Effector memory CD4-positive, alpha-beta T cell (primary cell): Measurements from ENCODE around the gene TLR1.

Experiments
- DNase-seq, 3 donors: peaks; one replicate each; pipeline ENCODE4 v3.0.0-alpha.2; 2020
- H3K27ac ChIP-seq: 2 replicates; pipeline ENCODE4 v1.7.0; 2013; ENCODE audit warnings: mild to moderate bottlenecking, low read length, moderate library complexity; ENCODE audit not compliant: insufficient read depth, poor library complexity, severe bottlenecking
- H3K27me3 ChIP-seq: replicated peaks from 2 replicates; pipeline ENCODE4 v1.7.0; 2013; ENCODE audit warnings: mild to moderate bottlenecking, low read length; ENCODE audit not compliant: insufficient read depth, control insufficient read depth, poor library complexity, severe bottlenecking
- H3K36me3 ChIP-seq: 2 replicates; pipeline ENCODE4 v1.7.0; 2013; ENCODE audit warnings: mild to moderate bottlenecking, low read length, moderate library complexity; ENCODE audit not compliant: control insufficient read depth, insufficient read depth
- H3K4me1 ChIP-seq: 2 replicates; pipeline ENCODE4 v1.7.0; 2013; ENCODE audit warnings: low read length, mild to moderate bottlenecking; ENCODE audit not compliant: control insufficient read depth, insufficient read depth, poor library complexity, severe bottlenecking
- H3K4me3 ChIP-seq: 2 replicates; pipeline ENCODE4 v1.7.0; 2013; ENCODE audit warnings: low read length, low read depth, mild to moderate bottlenecking; ENCODE audit not compliant: insufficient read depth, poor library complexity, severe bottlenecking
- H3K9me3 ChIP-seq: 2 replicates; pipeline ENCODE4 v1.7.0; 2013; ENCODE audit warnings: mild to moderate bottlenecking, low read length, moderate library complexity; ENCODE audit not compliant: control insufficient read depth
- total RNA-seq, 3 donors: gene quantifications; one replicate each; lab custom pipeline; 2026; lab: John Stamatoyannopoulos, UW

Gene TLR1
- 13.0 to 25.2 (median 16.3) reads per million in 3 donors for total RNA-seq

- Histone ChIP-seq H3K27ac (peak within 1 kb of the TSS; percentile 44), H3K36me3 (peaks cover 29% of the 10 kb centered on the region), H3K9me3 (peaks cover 4% of the 10 kb centered on the region), H3K4me1 (peaks cover 6% of the 10 kb centered on the region), H3K4me3 (peak within 1 kb of the TSS; percentile 50), H3K27me3 (no peaks in the 10 kb centered on the region)
- no peak for DNase-seq
Measured at GRCh38 chr4:38804654-38805295, at the start of gene TLR1. Gene TLR1, minus strand, starts transcription at chr4:38804791. Its CDS starts 5,960 bp downstream, at chr4:38798831.

GRCh38 chr4:38846015-38846414 is 41.4 kb upstream of the TLR1 start:
- Histone ChIP-seq H3K36me3 (no peaks in the 10 kb centered on the region), H3K27me3 (no peaks in the 10 kb centered on the region), H3K4me3 (no peak overlapping the region), H3K4me1 (no peaks in the 10 kb centered on the region), H3K9me3 (no peaks in the 10 kb centered on the region), H3K27ac (no peak overlapping the region)
- no peak for DNase-seq

DNA sequence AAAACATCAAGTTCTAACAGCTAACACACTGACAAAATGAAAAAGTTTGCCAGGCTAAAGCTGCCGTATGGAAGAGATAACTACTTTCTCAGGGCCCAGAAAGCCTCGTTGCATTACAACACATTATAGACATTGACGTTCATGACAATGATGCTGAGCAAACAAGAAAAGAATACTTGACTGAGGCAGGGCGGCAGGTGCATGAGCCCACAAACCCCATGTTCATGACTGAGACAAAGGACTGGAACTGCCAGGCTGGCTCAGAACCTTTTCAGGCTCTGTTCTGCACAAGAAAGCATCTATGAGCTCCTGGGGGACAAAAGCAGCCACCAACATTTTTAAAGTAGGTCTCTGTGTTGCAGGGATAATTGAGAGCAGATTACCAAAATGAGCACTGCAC is 38.4 kb upstream of the TLR1 start:
- no peaks in the 10 kb centered on the region for H3K36me3 ChIP-seq
- H3K27ac ChIP-seq: no peak overlapping the region
- H3K27me3 ChIP-seq: no peaks in the 10 kb centered on the region
- H3K4me1 ChIP-seq: no peaks in the 10 kb centered on the region
- DNase-seq: no peak
- no peak overlapping the region for H3K4me3 ChIP-seq
- no peaks in the 10 kb centered on the region for H3K9me3 ChIP-seq

DNA sequence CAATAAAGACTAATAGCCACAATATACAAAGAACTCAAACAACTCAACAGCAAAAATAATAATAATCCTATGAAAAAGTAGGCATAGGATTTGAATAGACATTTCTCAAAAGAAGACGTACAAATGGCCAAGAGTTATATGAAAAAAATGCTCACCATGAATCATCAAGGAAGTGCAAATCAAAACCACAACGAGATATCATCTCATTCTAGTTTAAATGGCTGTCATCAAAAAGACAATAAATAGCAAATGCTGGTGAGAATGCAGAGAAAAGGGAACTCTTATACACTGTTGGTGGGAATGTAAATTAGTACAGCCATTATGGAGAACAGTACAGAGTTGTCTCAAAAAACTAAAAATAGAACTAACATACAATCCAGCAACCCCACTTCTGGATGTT is 33.3 kb upstream of the TLR1 start:
- Histone ChIP-seq H3K9me3 (no peaks in the 10 kb centered on the region), H3K4me3 (no peak overlapping the region), H3K27ac (no peak overlapping the region), H3K27me3 (no peaks in the 10 kb centered on the region), H3K4me1 (no peaks in the 10 kb centered on the region), H3K36me3 (no peaks in the 10 kb centered on the region)
- no peak for DNase-seq

DNA sequence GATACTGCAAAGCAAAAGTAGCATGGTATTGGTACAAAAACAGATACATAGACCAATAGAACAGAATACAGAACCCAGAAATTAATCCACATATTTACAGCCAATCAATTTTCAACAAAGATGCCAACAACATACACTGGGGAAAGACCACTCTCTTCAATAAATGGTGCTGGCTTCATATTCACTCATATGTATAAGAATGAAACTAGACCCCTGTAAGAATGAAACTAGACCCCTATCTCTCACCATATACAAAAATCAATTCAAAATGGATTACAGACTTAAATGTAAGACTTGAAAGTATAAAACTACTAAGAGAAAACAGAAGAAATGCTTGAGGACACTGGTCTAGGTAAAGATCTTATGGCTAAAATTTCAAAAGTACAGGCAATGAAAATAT is 32.7 kb upstream of the TLR1 start:
- H3K4me1 ChIP-seq: no peaks in the 10 kb centered on the region
- H3K27me3 ChIP-seq: no peaks in the 10 kb centered on the region
- H3K36me3 ChIP-seq: no peaks in the 10 kb centered on the region
- no peak for DNase-seq
- H3K27ac ChIP-seq: no peak overlapping the region
- H3K9me3 ChIP-seq: no peaks in the 10 kb centered on the region
- H3K4me3 ChIP-seq: no peak overlapping the region

DNA sequence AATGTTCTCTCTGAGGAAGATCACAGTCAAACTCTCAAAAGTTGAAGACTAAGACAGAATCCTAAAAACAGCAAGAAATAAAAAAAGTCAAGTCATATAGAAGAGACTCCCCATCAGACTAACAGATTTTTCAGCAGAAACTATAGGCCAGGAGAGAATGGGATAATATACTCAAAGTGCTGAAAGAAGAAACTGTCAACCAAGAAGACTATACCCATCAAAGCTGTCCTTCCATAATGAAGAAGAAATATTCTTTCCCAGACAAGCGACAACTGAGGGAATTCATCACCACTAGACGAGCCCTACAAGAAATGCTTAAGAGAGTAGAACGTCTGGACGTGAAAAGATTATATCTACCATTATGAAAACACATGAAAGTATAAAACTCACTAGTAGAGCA is 30.0 kb upstream of the TLR1 start:
- no peak overlapping the region for H3K27ac ChIP-seq
- H3K9me3 ChIP-seq: no peaks in the 10 kb centered on the region
- no peaks in the 10 kb centered on the region for H3K27me3 ChIP-seq
- no peaks in the 10 kb centered on the region for H3K36me3 ChIP-seq
- H3K4me3 ChIP-seq: no peak overlapping the region
- no peaks in the 10 kb centered on the region for H3K4me1 ChIP-seq
- no peak for DNase-seq

- H3K36me3 ChIP-seq: no peaks in the 10 kb centered on the region
- H3K27ac ChIP-seq: no peak overlapping the region
- no peak for DNase-seq
- no peaks in the 10 kb centered on the region for H3K4me1 ChIP-seq
- no peak overlapping the region for H3K4me3 ChIP-seq
- H3K27me3 ChIP-seq: no peaks in the 10 kb centered on the region
- H3K9me3 ChIP-seq: no peaks in the 10 kb centered on the region
Measured at GRCh38 chr4:38832624-38833528, 28.3 kb upstream of the TLR1 start.

- Histone ChIP-seq H3K4me3 (no peak overlapping the region), H3K9me3 (no peaks in the 10 kb centered on the region), H3K27ac (no peak overlapping the region), H3K4me1 (no peaks in the 10 kb centered on the region), H3K36me3 (no peaks in the 10 kb centered on the region), H3K27me3 (no peaks in the 10 kb centered on the region)
- DNase-seq: no peak
Measured at GRCh38 chr4:38832206-38832605, 27.6 kb upstream of the TLR1 start.

DNA sequence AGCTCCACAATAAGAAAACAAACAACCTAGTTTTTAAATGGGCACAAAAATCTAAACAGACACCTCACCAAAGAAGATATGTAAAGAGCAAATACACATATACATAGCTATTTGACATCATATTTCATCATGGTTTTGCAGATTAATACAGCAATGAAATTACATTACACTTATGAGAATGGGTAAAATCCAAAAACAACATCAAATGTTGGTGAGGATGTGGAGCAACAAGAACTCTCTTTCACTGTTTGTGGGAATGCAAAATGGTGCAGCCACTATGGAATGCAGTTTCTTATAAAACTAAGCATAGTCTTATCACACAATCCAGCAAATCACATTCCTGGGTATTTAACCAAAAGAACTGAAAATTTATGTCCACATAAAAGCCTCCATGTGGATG is 27.1 kb upstream of the TLR1 start:
- Histone ChIP-seq H3K9me3 (no peaks in the 10 kb centered on the region), H3K4me3 (no peak overlapping the region), H3K27ac (no peak overlapping the region), H3K36me3 (no peaks in the 10 kb centered on the region), H3K27me3 (no peaks in the 10 kb centered on the region), H3K4me1 (no peaks in the 10 kb centered on the region)
- DNase-seq: no peak

- no peak for DNase-seq
- no peaks in the 10 kb centered on the region for H3K27me3 ChIP-seq
- H3K9me3 ChIP-seq: no peaks in the 10 kb centered on the region
- H3K4me1 ChIP-seq: no peaks in the 10 kb centered on the region
- H3K36me3 ChIP-seq: no peaks in the 10 kb centered on the region
- no peak overlapping the region for H3K27ac ChIP-seq
- no peak overlapping the region for H3K4me3 ChIP-seq
Measured at GRCh38 chr4:38829237-38829636, 24.6 kb upstream of the TLR1 start.
